KBM-7 (cell line): ENCODE results near the gene RPL21.
"Not testable (repeated sequence)": the region's sequence is repeated elsewhere in the genome, so short reads cannot be mapped to it uniquely, and the experiment has no call there.

Source experiments
- DNase-seq: peaks from one replicate; pipeline ENCODE4 v3.0.0-alpha.2; 2015
- in situ Hi-C: fragments of 300-500 bp; cut with MboI; formaldehyde crosslinking; loops from 2 replicates; pipeline ENCODE4 v1.14.3; 2020; ENCODE audit warnings: low sequenced_read_pairs, low pct_unique_long_range_greater_than_20kb, mixed read lengths

Gene RPL21

GRCh38 chr13:27280841-27281240 lies 29.5 kb downstream of the RPL21 start:
- in situ Hi-C loops, result no loop called here
- DNase-seq, result no peak

DNA sequence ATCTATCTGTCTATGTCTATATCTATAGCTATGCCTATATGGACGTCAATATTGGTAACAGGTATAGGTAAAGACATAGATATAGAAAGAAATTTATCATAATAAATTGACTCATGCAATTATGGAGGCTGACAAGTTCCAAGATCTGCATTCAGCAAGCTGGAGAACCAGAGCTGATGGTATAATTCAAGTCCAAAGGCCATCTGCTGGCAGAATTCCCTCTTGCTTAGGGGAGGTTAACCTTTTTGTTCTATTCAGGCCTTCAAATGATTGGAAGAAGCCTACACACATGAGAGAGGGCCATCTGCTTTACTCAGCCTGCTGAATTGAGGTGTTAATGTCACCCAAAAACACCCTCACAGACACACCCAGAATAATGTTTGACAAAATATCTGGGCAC lies 30.1 kb downstream of the RPL21 start:
- no peak for DNase-seq
- in situ Hi-C loops, result no loop called here

DNA sequence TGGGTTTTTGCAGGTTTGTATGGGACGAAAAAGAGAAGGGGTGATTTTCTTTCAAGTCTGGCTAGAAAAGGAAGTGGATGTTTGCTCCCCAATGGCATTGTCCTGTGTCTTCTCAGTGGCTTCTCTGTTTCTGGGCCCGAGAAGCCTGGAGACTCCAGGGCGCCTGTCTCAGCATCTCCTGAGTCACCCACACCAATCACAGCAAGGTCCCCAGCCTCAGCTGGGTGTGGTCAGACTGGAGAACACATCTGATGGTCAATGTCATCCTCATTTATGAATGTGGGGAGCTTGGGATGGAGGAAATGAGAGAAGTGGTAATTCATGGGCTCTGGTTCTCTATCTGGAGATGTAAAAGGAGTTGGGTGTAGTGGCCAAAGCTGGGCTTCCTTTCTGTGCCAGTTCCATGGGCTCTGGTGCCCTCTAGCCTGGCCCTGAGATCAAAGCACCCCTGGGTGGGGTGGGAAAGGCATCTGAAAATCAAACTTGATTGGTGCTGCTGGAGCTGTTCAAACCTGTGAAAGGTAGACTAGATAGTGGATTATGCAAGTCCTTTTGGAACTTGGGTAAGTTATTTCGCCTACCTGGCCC lies 32.6 kb downstream of the RPL21 start:
- DNase-seq, result peak; percentile 36
- in situ Hi-C loops, result no loop called here

GRCh38 chr13:27288392-27288791 lies 37.0 kb downstream of the RPL21 start:
- in situ Hi-C loops, result no loop called here
- no peak for DNase-seq

DNA sequence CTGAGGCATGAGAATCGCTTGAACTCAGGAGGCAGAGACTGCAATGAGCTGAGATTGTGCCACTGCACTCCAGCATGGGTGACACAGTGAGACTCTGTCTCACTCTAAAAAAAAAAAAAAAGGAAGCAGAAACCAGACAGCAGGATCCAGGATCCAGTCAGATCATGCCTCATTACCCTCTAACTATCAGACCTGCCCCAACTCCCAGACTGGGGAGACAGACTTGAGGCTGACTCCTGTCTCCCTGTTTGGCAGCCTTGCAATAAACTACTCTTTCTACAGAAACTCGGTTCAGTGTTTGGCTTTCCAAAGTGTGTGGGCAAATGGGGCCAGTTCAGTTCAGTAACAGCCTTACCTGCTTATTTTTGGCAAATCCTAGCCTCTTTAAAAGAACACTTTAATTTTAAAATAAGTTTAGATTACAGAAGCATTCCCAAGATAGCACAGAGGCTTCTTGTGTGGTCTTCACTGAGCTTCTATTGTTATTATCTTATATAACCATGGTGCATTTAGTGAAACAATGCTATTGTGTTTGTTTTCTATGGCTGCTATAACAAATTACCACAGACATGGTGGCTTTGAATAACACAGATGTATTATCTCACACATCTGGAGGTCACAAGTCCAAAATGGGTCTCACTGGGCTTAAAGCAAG lies 37.8 kb downstream of the RPL21 start:
- peak; percentile 56 for DNase-seq
- in situ Hi-C loops, result no loop called here

- DNase-seq, result no peak
- in situ Hi-C loops, result no loop called here
These were observed 39.4 kb downstream of the RPL21 start for GRCh38 chr13:27290715-27291114.

GRCh38 chr13:27291967-27292366 lies 40.6 kb downstream of the RPL21 start:
- in situ Hi-C loops, DNase-seq: not testable (repeated sequence)

DNA sequence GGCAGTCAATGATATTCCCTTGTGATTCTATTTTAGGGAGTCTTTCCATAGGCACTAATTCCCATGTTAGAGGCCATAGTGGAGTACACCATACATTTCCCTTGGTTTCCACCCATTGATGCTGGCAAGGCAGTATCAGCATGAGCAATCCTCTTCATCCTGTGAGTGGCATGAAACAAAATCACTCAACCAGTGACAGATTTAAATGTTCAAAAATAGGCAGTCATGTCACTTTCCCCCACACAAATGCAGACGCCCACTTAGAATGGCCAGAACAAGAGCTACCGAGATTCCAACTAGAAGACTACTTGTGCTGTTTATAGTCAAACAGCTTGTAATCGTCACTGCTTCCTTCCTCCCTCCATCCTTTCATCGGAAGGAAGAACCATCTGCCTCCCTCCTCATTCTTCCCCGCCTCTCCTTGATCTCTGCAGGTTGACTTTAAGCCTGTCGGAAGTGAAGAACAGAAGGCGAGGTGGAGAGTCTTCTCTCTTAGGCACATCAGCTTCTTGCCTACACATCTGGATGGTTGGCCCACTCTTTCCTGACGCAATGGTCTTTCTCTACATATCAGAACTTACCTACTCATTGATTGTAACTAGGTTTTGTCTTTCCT lies 41.8 kb downstream of the RPL21 start:
- DNase-seq, result no peak
- in situ Hi-C loops, result no loop called here

- DNase-seq, result no peak
- in situ Hi-C loops, result no loop called here
These were observed 42.6 kb downstream of the RPL21 start for GRCh38 chr13:27293873-27294515.

- in situ Hi-C loops, result no loop called here
- DNase-seq, result no peak
These were observed 43.7 kb downstream of the RPL21 start for GRCh38 chr13:27295096-27295495.

GRCh38 chr13:27295660-27296059 lies 44.3 kb downstream of the RPL21 start:
- DNase-seq, result no peak
- in situ Hi-C loops, result no loop called here

- in situ Hi-C loops, result no loop called here
- DNase-seq, result no peak
These were observed 45.1 kb downstream of the RPL21 start for GRCh38 chr13:27296496-27296895.

DNA sequence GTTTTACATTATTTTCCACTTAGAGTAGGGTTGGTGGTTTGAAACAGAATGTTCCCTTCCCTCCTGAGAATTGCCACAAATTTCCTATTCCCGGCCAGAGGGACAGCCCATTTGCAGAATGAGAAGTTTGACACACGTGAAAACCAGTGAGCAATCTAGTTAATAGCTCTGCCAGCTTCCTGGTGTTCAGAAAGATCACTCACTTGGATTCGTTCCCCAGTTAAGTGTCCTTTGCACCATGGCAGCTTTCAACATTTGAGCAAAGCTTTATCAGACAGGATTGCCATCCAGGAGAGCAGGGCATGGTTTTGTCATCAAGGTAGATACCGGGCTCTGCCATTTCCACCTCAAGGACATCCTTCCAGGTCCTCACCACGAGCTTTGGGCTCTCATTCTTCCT lies 47.5 kb downstream of the RPL21 start:
- DNase-seq, result no peak
- in situ Hi-C loops, result no loop called here

DNA sequence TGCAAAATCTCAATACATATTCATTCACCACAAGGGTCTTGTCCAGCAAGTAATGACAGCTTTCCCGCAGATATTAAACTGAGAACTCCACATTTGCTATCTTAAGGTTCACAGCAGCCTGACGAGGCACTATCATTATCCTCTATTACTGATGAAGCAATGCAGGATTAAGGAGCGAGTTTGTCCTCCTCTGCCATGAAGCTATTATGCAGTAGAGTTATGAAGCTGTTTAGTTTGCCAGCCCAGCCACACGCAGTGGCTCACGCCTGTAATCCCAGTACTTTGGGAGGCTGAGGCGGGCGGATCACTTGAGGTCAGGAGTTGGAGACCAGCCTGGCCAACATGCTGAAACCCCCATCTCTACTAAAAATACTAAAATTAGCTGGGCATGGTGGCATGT lies 49.0 kb downstream of the RPL21 start:
- DNase-seq, in situ Hi-C loops: not testable (repeated sequence)

DNA sequence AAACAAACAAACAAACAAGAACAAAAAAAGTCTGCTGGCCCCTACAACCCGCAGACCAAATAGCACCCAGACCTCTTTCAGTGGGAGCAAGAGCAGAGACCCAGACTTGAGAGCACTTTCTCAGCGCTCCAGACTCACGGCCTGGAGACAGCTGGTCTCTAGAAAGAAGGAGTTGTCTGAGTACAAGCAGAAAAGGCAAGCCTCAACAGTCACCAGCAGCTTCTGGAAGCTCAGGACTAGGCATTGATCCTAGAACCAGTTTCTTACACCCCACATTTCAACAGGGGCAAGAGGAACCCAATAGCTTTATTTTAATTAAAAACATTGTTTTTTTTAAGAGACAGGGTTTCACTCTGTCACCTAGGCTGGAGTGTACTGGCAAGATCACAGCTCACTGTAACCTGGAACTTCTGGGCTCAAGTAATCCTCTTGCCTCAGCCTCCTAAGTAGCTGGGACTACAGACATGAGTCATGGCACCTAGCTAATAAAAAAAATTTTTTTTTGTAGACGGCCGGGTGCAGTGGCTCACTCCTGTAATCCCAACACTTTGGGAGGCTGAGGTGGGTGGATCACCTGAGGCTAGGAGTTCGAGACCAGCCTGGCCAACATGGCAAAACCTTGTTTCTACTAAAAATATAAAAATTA lies 49.7 kb downstream of the RPL21 start:
- in situ Hi-C loops, result no loop called here
- DNase-seq, result no peak

- in situ Hi-C loops, result no loop called here
- no peak for DNase-seq
These were observed 51.4 kb downstream of the RPL21 start for GRCh38 chr13:27302643-27303262.

- in situ Hi-C loops, result no loop called here
- DNase-seq, result no peak
These were observed 52.7 kb downstream of the RPL21 start for GRCh38 chr13:27304099-27304498.

DNA sequence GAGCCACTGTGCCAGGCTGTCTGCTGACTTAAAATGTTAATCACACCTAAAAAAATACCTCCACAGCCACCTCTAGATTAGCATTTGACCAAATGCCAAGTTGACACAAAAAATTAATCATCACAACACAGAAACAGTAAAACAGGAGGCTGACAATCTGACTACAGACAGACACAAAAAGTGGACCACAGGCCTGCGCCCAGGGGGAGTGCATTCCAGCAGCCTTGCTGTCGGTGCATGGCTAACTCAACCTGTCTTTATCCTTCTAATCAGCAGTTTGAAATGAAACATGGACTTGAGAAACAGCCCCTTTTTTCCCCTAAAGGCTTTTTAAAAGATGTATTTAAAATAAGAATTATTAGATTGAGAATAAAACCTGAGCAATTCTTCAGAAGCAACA lies 53.3 kb downstream of the RPL21 start:
- in situ Hi-C loops, result no loop called here
- DNase-seq, result no peak
